Left renal pelvis (tissue), 4 donors: ENCODE measurements around the gene HDDC2. TPM values are rescaled to one million over a fixed set of nuclear protein-coding genes. Genes with fewer than 3 reads are reported as not detected.
"Not testable (repeated sequence)": the region's sequence is repeated elsewhere in the genome, so short reads cannot be mapped to it uniquely, and the experiment has no call there.

Source experiments
- DNase-seq, 4 donors: peaks; one replicate each; pipeline ENCODE4 v3.0.0-alpha.2; 2013; ENCODE audit warnings: low read depth in 4 of 4, low spot score in 3 of 4
- polyA plus RNA-seq, 4 donors: library from polyadenylated mRNA; unstranded; fragments of 120-200 nt; gene quantifications; one replicate each; pipeline ENCODE4 v1.2.1, GENCODE V29; 2013; ENCODE audit not compliant: insufficient read length in 4 of 4

The HDDC2 gene
- polyA plus RNA-seq, 4 donors: 72.3 to 120 (median 107) TPM

DNA sequence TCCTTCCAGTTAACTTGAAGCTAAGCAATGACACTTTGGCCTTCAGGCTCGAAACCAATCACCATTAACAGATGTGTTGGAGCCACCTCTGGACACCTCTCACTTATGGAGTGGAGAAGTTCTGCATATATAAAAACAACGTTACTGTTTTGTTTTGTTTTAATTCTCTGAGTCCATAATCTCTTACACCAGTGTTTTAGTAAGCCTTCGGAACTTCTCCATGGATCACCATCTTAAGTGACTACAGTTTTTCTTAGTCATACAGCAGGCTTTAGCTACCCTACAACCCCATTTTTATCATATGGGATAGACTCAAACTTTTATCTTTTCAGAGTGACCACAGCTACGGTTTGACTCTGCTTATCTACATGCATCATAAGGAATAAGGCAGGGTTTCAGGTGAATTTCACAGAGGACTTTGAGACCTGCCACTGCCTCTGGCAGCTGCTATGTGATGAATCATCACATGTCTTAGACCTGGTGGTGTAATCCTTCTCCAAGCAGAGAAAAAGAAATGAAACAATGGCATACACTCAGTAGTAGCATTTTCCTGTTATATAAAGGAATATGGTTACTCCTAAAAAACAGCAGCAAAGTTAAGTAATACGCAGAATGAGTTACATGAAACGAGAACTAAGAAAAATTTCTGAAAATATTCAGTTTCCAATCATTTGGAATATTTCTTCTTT lies 5.5 kb upstream of the HDDC2 start:
- DNase-seq: no peak

DNA sequence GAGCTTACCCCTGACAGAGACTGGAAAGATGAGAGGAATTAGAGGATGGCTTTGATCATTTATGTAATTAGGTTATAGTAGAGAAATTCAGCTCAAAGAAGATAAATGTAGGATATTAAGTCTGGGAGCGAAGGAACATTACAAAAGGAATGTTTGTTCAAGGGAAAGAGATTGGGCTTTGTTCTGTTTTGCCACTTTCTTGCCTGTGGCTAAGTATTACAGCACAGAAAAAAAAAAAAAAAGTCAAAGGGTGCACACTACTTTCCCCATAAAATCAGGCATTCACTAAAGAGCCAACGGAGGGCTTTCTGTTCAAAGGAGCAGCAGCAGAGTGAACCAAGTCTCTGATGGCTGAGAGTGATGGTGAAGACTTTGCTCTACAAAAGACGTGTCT lies 5.0 kb upstream of the HDDC2 start:
- DNase-seq: no peak

- no peak for DNase-seq
These were observed 3.3 kb upstream of the HDDC2 start for GRCh38 chr6:125304970-125305660.

DNA sequence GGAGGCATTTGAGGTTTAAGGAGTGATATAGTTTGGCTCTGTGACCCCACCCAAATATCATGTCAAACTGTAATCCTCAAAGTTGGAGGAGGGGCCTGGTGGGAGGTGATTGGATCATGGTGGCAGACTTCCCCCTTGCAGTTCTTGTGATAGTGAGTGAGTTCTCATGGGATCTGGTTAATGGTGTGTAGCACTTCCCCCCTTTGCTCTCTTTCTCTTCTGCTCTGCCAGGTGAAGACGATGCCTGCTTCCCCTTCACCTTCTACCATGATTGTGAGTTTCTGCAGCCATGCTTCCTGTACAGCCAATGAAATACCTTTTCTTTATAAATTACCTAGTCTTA lies 1.7 kb upstream of the HDDC2 start:
- DNase-seq: no peak

- no peak for DNase-seq
These were observed 1.2 kb upstream of the HDDC2 start for GRCh38 chr6:125302840-125303511.

- DNase-seq: peak in 1 of 4 donors; percentile 21
These were observed 754 bp downstream of the HDDC2 start for GRCh38 chr6:125300992-125301434.

GRCh38 chr6:125299257-125299656 lies 2.5 kb downstream of the HDDC2 start:
- DNase-seq: no peak

DNA sequence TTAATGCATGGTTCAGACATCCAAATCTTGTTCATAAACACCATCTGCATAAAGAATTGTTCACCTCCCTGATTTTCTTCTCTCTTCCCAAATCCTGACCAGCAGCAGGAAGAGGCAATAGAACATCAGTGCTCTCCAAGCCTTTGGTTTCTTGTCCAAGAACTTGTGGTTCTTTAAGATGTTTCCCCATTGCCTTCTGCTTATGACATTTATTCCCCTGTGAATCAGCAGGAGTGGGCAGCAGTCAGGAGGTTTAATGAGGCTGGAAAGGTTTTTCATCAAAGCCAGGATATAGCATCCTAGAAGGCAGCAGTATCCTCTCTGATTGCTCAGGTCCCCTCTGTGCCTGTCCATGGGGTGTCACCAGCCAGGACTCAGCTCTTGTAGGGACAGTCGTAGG lies 5.3 kb downstream of the HDDC2 start:
- no peak for DNase-seq

DNA sequence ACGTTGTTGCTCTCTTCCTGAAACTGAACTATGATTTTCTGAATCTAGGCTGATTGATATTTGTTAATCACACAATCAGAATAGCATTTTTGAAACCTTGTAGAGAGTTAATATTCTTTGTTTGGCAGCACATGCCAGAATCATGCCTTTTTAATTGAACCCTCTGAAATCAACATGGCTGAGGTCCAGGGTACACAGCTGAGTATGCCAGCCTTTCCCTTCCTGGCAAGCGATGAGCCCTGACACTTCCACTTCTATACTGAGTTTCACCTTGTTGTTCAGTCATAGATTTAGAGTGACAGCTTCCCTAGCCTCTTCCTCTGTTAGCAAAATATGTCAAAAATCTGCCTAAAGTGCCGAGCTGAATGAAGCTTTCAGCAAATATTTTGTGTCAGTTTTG lies 6.8 kb downstream of the HDDC2 start:
- DNase-seq: no peak

GRCh38 chr6:125294036-125294435 lies 7.7 kb downstream of the HDDC2 start:
- DNase-seq: no peak

- DNase-seq: no peak
These were observed 8.2 kb downstream of the HDDC2 start for GRCh38 chr6:125293587-125293986.

DNA sequence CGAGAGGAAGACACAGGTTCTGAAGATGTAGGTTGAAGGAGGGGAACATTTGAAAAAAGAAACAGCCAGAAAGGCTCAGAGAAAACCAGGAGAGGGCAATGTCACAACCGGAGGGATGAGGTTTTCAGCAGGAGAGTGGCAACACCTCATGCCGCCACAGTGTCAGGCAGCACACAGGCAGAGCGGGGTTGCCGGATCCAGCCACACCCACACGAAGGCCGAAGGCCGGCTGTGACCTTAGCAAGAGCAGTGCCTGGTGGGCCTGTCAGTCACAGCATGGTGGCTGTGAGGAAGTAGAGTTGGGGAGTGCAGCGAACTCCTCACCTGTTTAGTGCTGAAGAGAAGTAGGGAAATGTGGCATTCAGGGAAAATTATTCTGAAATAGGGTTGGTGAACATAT lies 14.0 kb downstream of the HDDC2 start:
- DNase-seq: no peak

DNA sequence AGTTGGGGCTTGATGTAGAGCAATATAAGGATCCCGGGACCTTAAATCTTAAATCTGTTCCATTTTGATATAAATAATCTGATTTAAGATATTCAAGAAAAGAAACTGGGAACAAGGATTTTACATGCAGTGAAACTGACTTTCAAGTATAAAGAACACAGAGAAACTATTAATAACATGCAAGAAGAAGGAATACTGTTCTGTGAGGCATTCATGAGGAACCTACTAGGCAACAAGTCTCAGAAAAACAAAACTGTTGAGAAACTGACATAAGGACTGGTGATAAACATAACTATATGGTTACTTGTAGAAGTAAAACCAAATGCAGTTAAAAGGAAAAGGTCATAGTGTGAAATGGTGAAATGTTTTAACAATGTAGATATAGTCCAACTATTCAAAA lies 15.8 kb downstream of the HDDC2 start:
- DNase-seq: no peak

- DNase-seq: no peak
These were observed 16.4 kb downstream of the HDDC2 start for GRCh38 chr6:125285353-125285752.

GRCh38 chr6:125282470-125282869 lies 19.3 kb downstream of the HDDC2 start:
- not testable (repeated sequence) for DNase-seq

GRCh38 chr6:125280370-125281035 lies 21.3 kb downstream of the HDDC2 start:
- DNase-seq: not testable (repeated sequence)

- no peak for DNase-seq
These were observed 21.8 kb downstream of the HDDC2 start for GRCh38 chr6:125279961-125280360.

DNA sequence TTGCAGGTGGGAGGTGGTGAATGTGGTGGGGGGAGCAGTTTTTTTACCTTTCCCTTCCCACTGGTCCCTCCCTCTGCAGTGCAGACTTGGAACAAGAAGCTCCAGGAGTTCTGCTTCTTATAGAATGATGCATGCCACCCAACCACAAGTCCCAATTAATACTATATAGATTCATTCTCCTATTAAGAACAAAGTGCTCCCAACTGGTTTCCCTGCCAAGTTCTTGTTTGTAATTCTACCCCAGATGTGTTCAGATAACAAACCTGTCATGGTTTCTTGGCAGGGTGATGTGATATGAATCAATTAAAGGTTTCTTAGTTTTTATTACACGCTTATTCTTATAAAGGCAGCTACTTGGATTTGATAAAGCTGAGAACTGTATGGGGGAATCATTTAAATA lies 23.9 kb downstream of the HDDC2 start:
- DNase-seq: no peak

- DNase-seq: no peak
These were observed 26.0 kb downstream of the HDDC2 start for GRCh38 chr6:125275779-125276178.

DNA sequence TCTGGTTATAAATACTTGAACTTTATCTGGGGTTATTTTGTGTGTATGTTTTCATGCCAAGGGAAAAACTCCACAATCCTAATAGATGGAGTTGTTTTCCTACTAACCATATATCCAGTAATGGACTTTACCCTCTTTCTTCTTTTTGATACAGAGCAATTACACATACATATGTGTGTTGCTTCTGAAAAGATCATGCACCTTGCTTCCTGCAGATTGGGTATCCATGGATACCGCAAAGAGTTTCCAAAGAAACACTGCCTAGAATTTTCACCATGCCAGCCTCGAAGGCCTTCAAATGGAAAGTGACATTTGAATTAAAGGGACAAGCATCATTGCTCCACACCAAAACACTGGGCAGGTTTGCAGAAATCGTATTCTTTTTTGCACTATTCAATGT lies 26.8 kb downstream of the HDDC2 start:
- DNase-seq: no peak

- no peak for DNase-seq
These were observed 27.8 kb downstream of the HDDC2 start for GRCh38 chr6:125273965-125274364.
